ENCODE measurements around the gene SP6.

Gene SP6

GRCh38 chr17:47889734-47890529 is 39.0 kb upstream of the SP6 start:
- DNase-seq (ENCODE audit: insufficient read length), result peak; percentile 66
- TF ChIP-seq POLR2AphosphoS5 (IDR thresholded peaks at IDR 0.05; ENCODE audit: low read depth, low read length), result no peak
- no peak for TF ChIP-seq POLR2A (IDR thresholded peaks at IDR 0.05; ENCODE audit: low read depth, low read length)
- TF ChIP-seq TAF1 (IDR thresholded peaks at IDR 0.05; ENCODE audit: borderline replicate concordance, low read depth, low read length), result no peak
- peak; percentile 64 for FAIRE-seq

GRCh38 chr17:47888293-47888692 is 37.3 kb upstream of the SP6 start:
- TF ChIP-seq TAF1 (IDR thresholded peaks at IDR 0.05; ENCODE audit: borderline replicate concordance, low read depth, low read length) (no peak), POLR2AphosphoS5 (IDR thresholded peaks at IDR 0.05; ENCODE audit: low read depth, low read length) (no peak), POLR2A (IDR thresholded peaks at IDR 0.05; ENCODE audit: low read depth, low read length) (no peak)
- DNase-seq (ENCODE audit: insufficient read length), result no peak

GRCh38 chr17:47884905-47885730 is 34.2 kb upstream of the SP6 start:
- DNase-seq (ENCODE audit: insufficient read length) (no peak), FAIRE-seq (no peak)
- TF ChIP-seq POLR2AphosphoS5 (IDR thresholded peaks at IDR 0.05; ENCODE audit: low read depth, low read length) (no peak), TAF1 (IDR thresholded peaks at IDR 0.05; ENCODE audit: borderline replicate concordance, low read depth, low read length) (no peak), POLR2A (IDR thresholded peaks at IDR 0.05; ENCODE audit: low read depth, low read length) (no peak)

More at GRCh38 chr17:47888293-47888692, 37.3 kb upstream of the SP6 start:
- no peak for FAIRE-seq

- TF ChIP-seq POLR2A (IDR thresholded peaks at IDR 0.05; ENCODE audit: low read depth, low read length) (no peak), POLR2AphosphoS5 (IDR thresholded peaks at IDR 0.05; ENCODE audit: low read depth, low read length) (no peak), TAF1 (IDR thresholded peaks at IDR 0.05; ENCODE audit: borderline replicate concordance, low read depth, low read length) (no peak)
- FAIRE-seq, result no peak
Observed at GRCh38 chr17:47884427-47884740, 33.4 kb upstream of the SP6 start.

GRCh38 chr17:47883589-47884426 is 32.8 kb upstream of the SP6 start:
- no peak for FAIRE-seq
- no peak for DNase-seq (ENCODE audit: insufficient read length)
- TF ChIP-seq POLR2A (IDR thresholded peaks at IDR 0.05; ENCODE audit: low read depth, low read length), result no peak
- no peak for TF ChIP-seq TAF1 (IDR thresholded peaks at IDR 0.05; ENCODE audit: borderline replicate concordance, low read depth, low read length)
- no peak for TF ChIP-seq POLR2AphosphoS5 (IDR thresholded peaks at IDR 0.05; ENCODE audit: low read depth, low read length)

More at GRCh38 chr17:47884427-47884740, 33.4 kb upstream of the SP6 start:
- no peak for DNase-seq (ENCODE audit: insufficient read length)

- FAIRE-seq (no peak), DNase-seq (ENCODE audit: insufficient read length) (no peak)
- TF ChIP-seq POLR2AphosphoS5 (IDR thresholded peaks at IDR 0.05; ENCODE audit: low read depth, low read length) (no peak), POLR2A (IDR thresholded peaks at IDR 0.05; ENCODE audit: low read depth, low read length) (no peak), TAF1 (IDR thresholded peaks at IDR 0.05; ENCODE audit: borderline replicate concordance, low read depth, low read length) (no peak)
Observed at GRCh38 chr17:47882695-47883588, 32.0 kb upstream of the SP6 start.

GRCh38 chr17:47882247-47882646 is 31.3 kb upstream of the SP6 start:
- FAIRE-seq (no peak), DNase-seq (ENCODE audit: insufficient read length) (no peak)
- no peak for TF ChIP-seq POLR2A (IDR thresholded peaks at IDR 0.05; ENCODE audit: low read depth, low read length)
- no peak for TF ChIP-seq TAF1 (IDR thresholded peaks at IDR 0.05; ENCODE audit: borderline replicate concordance, low read depth, low read length)
- TF ChIP-seq POLR2AphosphoS5 (IDR thresholded peaks at IDR 0.05; ENCODE audit: low read depth, low read length), result no peak

- DNase-seq (ENCODE audit: insufficient read length), result no peak
- TF ChIP-seq TAF1 (IDR thresholded peaks at IDR 0.05; ENCODE audit: borderline replicate concordance, low read depth, low read length) (no peak), POLR2AphosphoS5 (IDR thresholded peaks at IDR 0.05; ENCODE audit: low read depth, low read length) (no peak), POLR2A (IDR thresholded peaks at IDR 0.05; ENCODE audit: low read depth, low read length) (no peak)
- no peak for FAIRE-seq
Observed at GRCh38 chr17:47879776-47880454, 29.0 kb upstream of the SP6 start.

- DNase-seq (ENCODE audit: insufficient read length) (no peak), FAIRE-seq (no peak)
Observed at GRCh38 chr17:47879028-47879585, 28.1 kb upstream of the SP6 start.

More at GRCh38 chr17:47879028-47879585, 28.1 kb upstream of the SP6 start:
- TF ChIP-seq POLR2AphosphoS5 (IDR thresholded peaks at IDR 0.05; ENCODE audit: low read depth, low read length), result no peak
- TF ChIP-seq TAF1 (IDR thresholded peaks at IDR 0.05; ENCODE audit: borderline replicate concordance, low read depth, low read length), result no peak
- TF ChIP-seq POLR2A (IDR thresholded peaks at IDR 0.05; ENCODE audit: low read depth, low read length), result no peak

Measured in GM12892 (cell line).